H1 (cell line): Measurements from ENCODE around the gene DYNLL1. TPM values are rescaled to one million over a fixed set of nuclear protein-coding genes. Genes with fewer than 3 reads are reported as not detected.
"Not testable (repeated sequence)": the region's sequence is repeated elsewhere in the genome, so short reads cannot be mapped to it uniquely, and the experiment has no call there.

Experiments used
- CTCF ChIA-PET: fragments of 300-600 bp; sonication (Branson Sonifier 250); formaldehyde crosslinking; loops from one replicate; lab custom pipeline; 2021; ENCODE audit not compliant: partially characterized antibody; lab: Charles Lee
- POLR2A ChIA-PET: fragments of 300-600 bp; sonication (Branson Sonifier 250); formaldehyde crosslinking; loops from one replicate; lab custom pipeline; 2021; ENCODE audit warnings: inconsistent platforms; ENCODE audit not compliant: partially characterized antibody; lab: Charles Lee
- DNase-seq, 2 experiments: peaks; one replicate each; pipeline versions ENCODE4 v3.0.0 to v3.0.0-alpha.2; 2010 to 2022; ENCODE audit warnings: low spot score in 2 of 2, low read depth in 1 of 2, mixed read lengths in 1 of 2
- FAIRE-seq: peaks from 2 replicates; lab custom pipeline; 2011; peaks lifted over from hg19 to GRCh38; lab: Jason Lieb, UNC
- H2AFZ ChIP-seq: 2 replicates; pipeline ENCODE4 v1.8.1; 2012; ENCODE audit warnings: low read length, inconsistent platforms
- H2AK5ac ChIP-seq: 2 replicates; pipeline ENCODE4 v1.6.1; 2013; ENCODE audit warnings: low read depth, low read length
- H2BK120ac ChIP-seq: replicated peaks from 2 replicates; pipeline ENCODE3; 2013; ENCODE audit warnings: low read depth, low read length, inconsistent platforms
- H2BK12ac ChIP-seq: 2 replicates; pipeline ENCODE4 v1.6.1; 2013; ENCODE audit warnings: low read depth, low read length
- H2BK15ac ChIP-seq: 2 replicates; pipeline ENCODE4 v1.6.1; 2013; ENCODE audit warnings: low read length
- H2BK20ac ChIP-seq: 2 replicates; pipeline ENCODE4 v1.6.1; 2013; ENCODE audit warnings: low read length
- H2BK5ac ChIP-seq: 2 replicates; pipeline ENCODE4 v1.6.1; 2013; ENCODE audit warnings: low read depth, low read length
- H3K14ac ChIP-seq: 2 replicates; pipeline ENCODE4 v1.6.1; 2013; ENCODE audit warnings: inconsistent platforms; ENCODE audit not compliant: insufficient read length
- H3K18ac ChIP-seq: 2 replicates; pipeline ENCODE4 v1.6.1; 2013; ENCODE audit warnings: low read length; ENCODE audit errors: extremely low read depth
- H3K23ac ChIP-seq: 2 replicates; pipeline ENCODE4 v1.6.1; 2013; ENCODE audit warnings: inconsistent platforms; ENCODE audit not compliant: insufficient read length
- H3K23me2 ChIP-seq: 2 replicates; pipeline ENCODE4 v1.6.1; 2013; ENCODE audit warnings: low read depth, low read length
- H3K27ac ChIP-seq: 2 replicates; pipeline ENCODE4 v1.6.1; 2011; ENCODE audit warnings: low read depth, low read length, inconsistent platforms
- H3K27me3 ChIP-seq, 4 experiments: replicated peaks in 1 of 4; 1 replicate in 1 of 4; 2 replicates in 3 of 4; pipeline versions ENCODE4 v1.6.1 to v1.8.1; 2011 to 2013; ENCODE audit warnings: low read length in 3 of 4, mild to moderate bottlenecking in 3 of 4, inconsistent platforms in 2 of 4, mixed read lengths in 2 of 4, moderate library complexity in 1 of 4; ENCODE audit not compliant: control insufficient read depth in 3 of 4, insufficient read depth in 3 of 4; ENCODE audit errors: extremely low read depth in 1 of 4
- H3K36me3 ChIP-seq, 4 experiments: 2 replicates each; pipeline versions ENCODE4 v1.6.1 to v1.8.1; 2011 to 2013; ENCODE audit warnings: mild to moderate bottlenecking in 4 of 4, low read length in 3 of 4, moderate library complexity in 2 of 4, control low read depth in 1 of 4, inconsistent platforms in 1 of 4; ENCODE audit not compliant: insufficient read depth in 4 of 4, control insufficient read depth in 2 of 4
- H3K4ac ChIP-seq: replicated peaks from 2 replicates; pipeline ENCODE3; 2013; ENCODE audit warnings: low read length, low read depth, mixed read lengths, inconsistent platforms; ENCODE audit not compliant: insufficient read length
- H3K4me1 ChIP-seq, 4 experiments: replicated peaks in 1 of 4; 1 replicate in 1 of 4; 2 replicates in 3 of 4; pipeline versions ENCODE4 v1.6.1 to v1.8.1; 2011 to 2013; ENCODE audit warnings: low read length in 3 of 4, inconsistent platforms in 2 of 4, mixed read lengths in 1 of 4; ENCODE audit not compliant: insufficient read depth in 4 of 4, control insufficient read depth in 3 of 4
- H3K4me2 ChIP-seq, 2 experiments: 2 replicates each; pipeline versions ENCODE4 v1.6.1 to v1.8.1; 2011 to 2013; ENCODE audit warnings: low read depth in 2 of 2, low read length in 2 of 2, control low read depth in 1 of 2, inconsistent platforms in 1 of 2, mild to moderate bottlenecking in 1 of 2; ENCODE audit not compliant: insufficient read depth in 1 of 2
- H3K4me3 ChIP-seq, 4 experiments: fragments of 200-600, 300-600 bp in 1 of 4; sonication (generic), shearing (Covaris generic), sonication (Bioruptor Twin) in 1 of 4; 2 replicates each; pipeline versions ENCODE4 v1.5.1 to v1.8.1; 2011 to 2016; ENCODE audit warnings: low read length in 4 of 4, low read depth in 3 of 4, control low read depth in 2 of 4, inconsistent platforms in 2 of 4, mild to moderate bottlenecking in 2 of 4, mixed read lengths in 1 of 4, moderate library complexity in 1 of 4; ENCODE audit not compliant: insufficient read depth in 2 of 4; ENCODE audit errors: extremely low read depth in 1 of 4
- H3K56ac ChIP-seq: replicated peaks from 2 replicates; pipeline ENCODE3; 2013; ENCODE audit warnings: low read depth, mild to moderate bottlenecking, mixed read lengths, low read length, inconsistent platforms; ENCODE audit not compliant: insufficient read length
- H3K79me1 ChIP-seq: 2 replicates; pipeline ENCODE4 v1.6.1; 2013; ENCODE audit warnings: low read depth, low read length, control low read depth
- H3K79me2 ChIP-seq, 2 experiments: 2 replicates each; pipeline versions ENCODE4 v1.6.1 to v1.8.1; 2012 to 2013; ENCODE audit warnings: low read length in 2 of 2, mild to moderate bottlenecking in 2 of 2, inconsistent platforms in 1 of 2; ENCODE audit not compliant: insufficient read depth in 2 of 2, control insufficient read depth in 1 of 2
- H3K9ac ChIP-seq, 4 experiments: replicated peaks in 1 of 4; 1 replicate in 1 of 4; 2 replicates in 3 of 4; pipeline versions ENCODE4 v1.6.1 to v1.8.1; 2011 to 2013; ENCODE audit warnings: low read depth in 3 of 4, low read length in 3 of 4, control low read depth in 2 of 4, mild to moderate bottlenecking in 2 of 4, moderate library complexity in 2 of 4, inconsistent platforms in 1 of 4; ENCODE audit errors: extremely low read depth in 1 of 4
- H3K9me3 ChIP-seq, 2 experiments: 2 replicates each; pipeline versions ENCODE4 v1.6.1 to v1.8.1; 2012 to 2013; ENCODE audit warnings: mild to moderate bottlenecking in 2 of 2, moderate library complexity in 2 of 2, control low read depth in 1 of 2, inconsistent platforms in 1 of 2, low read depth in 1 of 2, low read length in 1 of 2, mixed read lengths in 1 of 2; ENCODE audit not compliant: insufficient read depth in 2 of 2
- H4K20me1 ChIP-seq, 2 experiments: replicated peaks in 1 of 2; 2 replicates each; pipeline versions ENCODE3 to v1.8.1; 2011 to 2013; ENCODE audit warnings: inconsistent platforms in 2 of 2, low read length in 2 of 2, mild to moderate bottlenecking in 1 of 2; ENCODE audit not compliant: insufficient read depth in 2 of 2, control insufficient read depth in 1 of 2
- H4K5ac ChIP-seq: 2 replicates; pipeline ENCODE4 v1.6.1; 2013; ENCODE audit warnings: low read length, low read depth, mixed read lengths, inconsistent platforms; ENCODE audit not compliant: insufficient read length
- H4K8ac ChIP-seq: 2 replicates; pipeline ENCODE4 v1.8.0; 2013; ENCODE audit warnings: mild to moderate bottlenecking, moderate library complexity, low read length, inconsistent platforms; ENCODE audit not compliant: insufficient read depth; ENCODE audit errors: extremely low read depth
- H4K91ac ChIP-seq: replicated peaks from 2 replicates; pipeline ENCODE3; 2013; ENCODE audit warnings: low read length, mixed read lengths, inconsistent platforms; ENCODE audit not compliant: insufficient read length
- WGBS, 2 experiments: shearing (Covaris generic) in 1 of 2; methylation state at CpG; one replicate each; pipeline versions ENCODE4 v1.1.6 to v1.1.7; 2013 to 2015; ENCODE audit warnings: low lambda C conversion rate in 2 of 2, mixed read lengths in 2 of 2, inconsistent platforms in 1 of 2, low coverage in 1 of 2, missing lambda C conversion rate in 1 of 2; ENCODE audit not compliant: insufficient replicate concordance in 2 of 2, insufficient coverage in 1 of 2, insufficient read length in 1 of 2; ENCODE audit errors: extremely low coverage in 1 of 2, missing lambda C conversion rate in 1 of 2; 5-methylcytosine and 5-hydroxymethylcytosine counted together
- polyA plus RNA-seq, 7 experiments: library from polyadenylated mRNA; depleted of rRNA in 3 of 7; stranded (reverse) in 5 of 7; unstranded in 2 of 7; fragments of >200 nt in 5 of 7; fragments of 200-250 nt in 2 of 7; gene quantifications; 1 replicate in 5 of 7; 2 replicates in 1 of 7; 4 replicates in 1 of 7; pipeline versions ENCODE4 v1.2.1 to v1.2.3, GENCODE V29; 2011 to 2013; ENCODE audit warnings: missing spikeins in 2 of 7, mixed read lengths in 2 of 7
- total RNA-seq: library from RNA; stranded (reverse); fragmentation: NEBNext Ultra II Directional; extraction: Animal tissue kit (Norgen Biotek cat#: 25700); gene quantifications from 2 replicates; pipeline ENCODE4 v1.2.1, GENCODE V29; 2021

DYNLL1 gene
- total and polyA plus RNA-seq, 2 of the 8 experiments (the other 6 are each of a cell fraction or from before 2014, with no cell fraction given) = 423 to 488 TPM

DNA sequence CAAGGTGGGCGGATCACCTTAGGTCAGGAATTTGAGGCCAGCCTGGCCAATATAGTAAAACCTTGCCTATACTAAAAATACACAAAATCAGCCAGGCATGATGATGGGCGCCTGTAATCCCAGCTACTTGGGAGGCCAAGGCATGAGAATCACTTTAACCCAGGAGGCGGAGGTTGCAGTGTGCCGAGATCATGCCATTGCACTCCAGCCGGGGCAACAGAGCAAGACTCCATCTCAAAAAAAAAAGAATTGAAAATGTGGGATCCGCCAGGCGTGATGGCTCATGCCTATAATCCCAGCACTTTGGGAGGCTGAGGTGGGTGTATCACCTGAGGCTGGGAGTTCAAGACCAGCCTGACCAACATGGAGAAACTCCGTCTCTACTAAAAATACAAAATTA, 23.4 kb downstream of the DYNLL1 start:
- H3K27me3 ChIP-seq, H4K5ac ChIP-seq, H3K18ac ChIP-seq, H3K23me2 ChIP-seq, H2AFZ ChIP-seq, H4K8ac ChIP-seq, H2AK5ac ChIP-seq, H3K4me1 ChIP-seq, FAIRE-seq, DNase-seq, H3K4me3 ChIP-seq, H2BK15ac ChIP-seq, H3K79me2 ChIP-seq, H2BK12ac ChIP-seq, H3K4me2 ChIP-seq, H3K4ac ChIP-seq, H2BK5ac ChIP-seq, H3K27ac ChIP-seq, H4K20me1 ChIP-seq, H3K14ac ChIP-seq, H3K79me1 ChIP-seq, H3K23ac ChIP-seq, H2BK20ac ChIP-seq, H3K56ac ChIP-seq, H2BK120ac ChIP-seq, H4K91ac ChIP-seq, H3K9ac ChIP-seq, H3K9me3 ChIP-seq: not testable (repeated sequence)
- ChIA-PET CTCF (interaction anchor here (1.4 kb wide), 1 partner anchor 42 kb away, joined by 3 read pairs; no protein-coding TSS in a partner anchor), POLR2A (interaction anchor here (0.7 to 1.5 kb wide), 2 partner anchors 10 to 72 kb away, joined by 3 to 4 read pairs; no protein-coding TSS in a partner anchor)
- peaks cover 6 to 28% (median 14%) of the 10 kb centered on the region in 4 experiments; a peak in 7 of 8 replicates for H3K36me3 ChIP-seq
- WGBS, 2 experiments = 93% methylated on average over 8 of the region's 8 CpGs; no CpG with 5 or more reads in 1 of the 2 experiments
